ENCODE results near the gene HAX1.

Gene HAX1

GRCh38 chr1:154263465-154264332 is 8.7 kb upstream of the HAX1 start:
- H3K9me3 ChIP-seq (ENCODE audit: insufficient read depth, low read length) = no peaks in the 10 kb centered on the region
- H3K36me3 ChIP-seq (ENCODE audit: low read length) = peaks cover 34% of the 10 kb centered on the region
- no peak overlapping the region for H3K27ac ChIP-seq (ENCODE audit: low read depth, low read length)

GRCh38 chr1:154264454-154264853 is 8.0 kb upstream of the HAX1 start:
- Histone ChIP-seq H3K27me3 (ENCODE audit: low read length) (no peaks in the 10 kb centered on the region), H3F3A (ENCODE audit: insufficient read depth) (peaks cover 3% of the 10 kb centered on the region), H3K9ac (ENCODE audit: low read length) (no peak overlapping the region), H3K4me3 (ENCODE audit: insufficient read depth, low read length, poor library complexity, severe bottlenecking) (no peak overlapping the region), H3K9me2 (replicated peaks; ENCODE audit: insufficient read depth, low read length) (no peaks in the 10 kb centered on the region), H3K36me3 (ENCODE audit: low read length) (peaks cover 29% of the 10 kb centered on the region), H3K79me2 (ENCODE audit: insufficient read depth, low read length) (no peaks in the 10 kb centered on the region), H3K4me2 (ENCODE audit: low read depth, low read length, poor library complexity, severe bottlenecking) (no peak overlapping the region), H3K9me3 (ENCODE audit: insufficient read depth, low read length) (no peaks in the 10 kb centered on the region), H4K20me1 (ENCODE audit: low read depth, low read length) (no peaks in the 10 kb centered on the region), H2AFZ (ENCODE audit: low read depth, low read length, severe bottlenecking) (no peak overlapping the region), H3K27ac (ENCODE audit: low read depth, low read length) (no peak overlapping the region)
- TF ChIP-seq EZH2phosphoT487 (conservative IDR thresholded peaks at IDR 0.05; ENCODE audit: low read length) (no peak), CTCF (IDR thresholded peaks at IDR 0.05; ENCODE audit: insufficient read depth, low read length, poor library complexity, severe bottlenecking) (no peak)

More at GRCh38 chr1:154263465-154264332, 8.7 kb upstream of the HAX1 start:
- H3K79me2 ChIP-seq (ENCODE audit: insufficient read depth, low read length) = no peaks in the 10 kb centered on the region
- TF ChIP-seq CTCF (IDR thresholded peaks at IDR 0.05; ENCODE audit: insufficient read depth, low read length, poor library complexity, severe bottlenecking) (no peak), EZH2phosphoT487 (conservative IDR thresholded peaks at IDR 0.05; ENCODE audit: low read length) (no peak)
- H3F3A ChIP-seq (ENCODE audit: insufficient read depth) = no peaks in the 10 kb centered on the region; the same call in 1 of the 2 replicates
- H3K4me3 ChIP-seq (ENCODE audit: insufficient read depth, low read length, poor library complexity, severe bottlenecking) = no peak overlapping the region
- H3K9me2 ChIP-seq (replicated peaks; ENCODE audit: insufficient read depth, low read length) = no peaks in the 10 kb centered on the region
- no peak overlapping the region for H2AFZ ChIP-seq (ENCODE audit: low read depth, low read length, severe bottlenecking)
- H3K4me2 ChIP-seq (ENCODE audit: low read depth, low read length, poor library complexity, severe bottlenecking) = no peak overlapping the region
- H3K9ac ChIP-seq (ENCODE audit: low read length) = no peak overlapping the region
- no peaks in the 10 kb centered on the region for H3K27me3 ChIP-seq (ENCODE audit: low read length)
- no peaks in the 10 kb centered on the region for H4K20me1 ChIP-seq (ENCODE audit: low read depth, low read length)

GRCh38 chr1:154265586-154265985 is 6.8 kb upstream of the HAX1 start:
- Histone ChIP-seq H3K27me3 (ENCODE audit: low read length) (no peaks in the 10 kb centered on the region), H3K79me2 (ENCODE audit: insufficient read depth, low read length) (no peaks in the 10 kb centered on the region), H3F3A (ENCODE audit: insufficient read depth) (peaks cover 14% of the 10 kb centered on the region), H3K9me3 (ENCODE audit: insufficient read depth, low read length) (no peaks in the 10 kb centered on the region), H3K9ac (ENCODE audit: low read length) (no peak overlapping the region), H3K27ac (ENCODE audit: low read depth, low read length) (no peak overlapping the region), H3K4me2 (ENCODE audit: low read depth, low read length, poor library complexity, severe bottlenecking) (no peak overlapping the region), H4K20me1 (ENCODE audit: low read depth, low read length) (no peaks in the 10 kb centered on the region), H3K9me2 (replicated peaks; ENCODE audit: insufficient read depth, low read length) (no peaks in the 10 kb centered on the region), H3K4me3 (ENCODE audit: insufficient read depth, low read length, poor library complexity, severe bottlenecking) (no peak overlapping the region), H3K36me3 (ENCODE audit: low read length) (peaks cover 24% of the 10 kb centered on the region), H2AFZ (ENCODE audit: low read depth, low read length, severe bottlenecking) (no peak overlapping the region)
- no peak for TF ChIP-seq CTCF (IDR thresholded peaks at IDR 0.05; ENCODE audit: insufficient read depth, low read length, poor library complexity, severe bottlenecking)
- TF ChIP-seq EZH2phosphoT487 (conservative IDR thresholded peaks at IDR 0.05; ENCODE audit: low read length) = no peak
